ENCODE measurements around the gene NXNL1. TPM values are rescaled to one million over a fixed set of nuclear protein-coding genes. Genes with fewer than 3 reads are reported as not detected.

Gene NXNL1
- total RNA-seq, 4 donors from 2014 or later = not detected

GRCh38 chr19:17468302-17469091, 7.8 kb upstream of the NXNL1 start:
- peaks cover 28 to 57% (median 42%) of the 10 kb centered on the region in 4 donors for H3K4me1 ChIP-seq
- H3K36me3 ChIP-seq = peaks cover 0 to 3% (median 0%) of the 10 kb centered on the region in 4 donors
- 55% methylated on average over 20 of the region's 25 CpGs for WGBS
- H3K9me3 ChIP-seq = no peaks in the 10 kb centered on the region
- peak overlapping the region; percentile 63 to 94 (median 75) for H3K4me3 ChIP-seq
- intact Hi-C loops (cut with DNase I) = loop anchor here (5.0 kb wide), 1 partner anchor 121 kb away; no protein-coding TSS in a partner anchor
- peak overlapping the region; percentile 87 to 94 (median 92) for H3K27ac ChIP-seq (replicated peaks in 1 of 4)
- H3K27me3 ChIP-seq = no peaks in the 10 kb centered on the region
- no peak for DNase-seq (ENCODE audit: extremely low spot score)
- TF ChIP-seq POLR2AphosphoS5 (IDR thresholded peaks at IDR 0.05) (peak; percentile 54 to 72), EP300 (IDR thresholded peaks at IDR 0.05) (no peak)

DNA sequence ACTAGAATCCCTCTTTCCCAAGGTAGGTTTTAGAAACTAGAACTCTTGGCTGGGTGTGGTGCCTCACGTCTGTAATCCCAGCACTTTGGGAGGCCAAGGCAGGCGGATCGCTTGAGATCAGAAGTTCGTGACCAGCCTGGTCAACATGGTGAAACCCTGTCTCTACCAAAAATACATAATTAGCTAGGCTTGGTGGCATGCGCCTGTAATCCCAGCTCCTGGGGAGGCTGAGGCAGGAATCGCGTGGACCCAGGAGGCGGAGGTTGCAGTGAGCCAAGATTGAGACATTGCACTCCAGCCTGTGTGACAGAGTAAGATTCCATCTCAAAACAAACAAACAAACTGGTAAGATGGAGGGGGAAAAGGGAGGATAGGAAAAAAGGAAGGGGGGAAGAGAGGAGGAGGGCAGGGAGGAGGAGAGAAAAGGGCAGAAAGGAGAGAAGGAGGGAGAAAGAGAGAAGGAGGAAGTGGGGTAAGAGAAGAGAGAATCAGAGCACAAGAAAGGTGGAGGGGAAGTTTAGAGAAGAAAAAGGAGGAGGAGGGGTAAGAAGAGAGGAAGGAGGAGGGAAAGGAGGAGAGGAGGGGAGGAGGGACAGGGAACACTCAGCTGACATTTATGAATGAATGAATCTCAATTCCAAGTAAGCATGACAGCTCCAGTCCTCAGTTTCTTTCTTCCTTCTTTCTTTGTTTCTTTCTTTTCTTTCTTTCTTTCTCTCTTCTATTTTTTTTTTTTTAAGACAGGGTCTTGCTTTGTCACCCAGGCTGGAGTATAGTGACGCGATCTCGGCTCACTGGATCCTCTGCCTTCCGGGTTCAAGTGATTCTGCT, 7.0 kb upstream of the NXNL1 start:
- H3K27ac ChIP-seq (replicated peaks in 1 of 4) = peak overlapping the region; percentile 87 to 94 (median 92)
- DNase-seq (ENCODE audit: extremely low spot score) = no peak
- no peak overlapping the region for H3K4me3 ChIP-seq
- no peak for TF ChIP-seq POLR2AphosphoS5 (IDR thresholded peaks at IDR 0.05)
- no peak for TF ChIP-seq CTCF (IDR thresholded peaks at IDR 0.05)
- TF ChIP-seq EP300 (IDR thresholded peaks at IDR 0.05) = no peak
- TF ChIP-seq POLR2A (IDR thresholded peaks at IDR 0.05; ENCODE audit: low read depth) = no peak
- no peaks in the 10 kb centered on the region for H3K36me3 ChIP-seq
- peaks cover 28 to 49% (median 41%) of the 10 kb centered on the region in 4 donors for H3K4me1 ChIP-seq
- intact Hi-C loops (cut with DNase I) = loop anchor here (5.0 kb wide), 1 partner anchor 120 kb away; no protein-coding TSS in a partner anchor
- no peaks in the 10 kb centered on the region for H3K9me3 ChIP-seq
- peaks cover 0 to 1% (median 0%) of the 10 kb centered on the region in 4 donors for H3K27me3 ChIP-seq
- WGBS = 75% methylated on average over 12 of the region's 12 CpGs

- no peak overlapping the region for H3K27ac ChIP-seq (replicated peaks in 1 of 4)
- intact Hi-C loops (cut with DNase I) = loop anchor here (5.0 kb wide), 1 partner anchor 119 kb away; no protein-coding TSS in a partner anchor
- 42% methylated on average over 6 of the region's 6 CpGs for WGBS
These were observed 5.7 kb upstream of the NXNL1 start for GRCh38 chr19:17466487-17466850.

GRCh38 chr19:17458970-17459369, 1.8 kb downstream of the NXNL1 start:
- DNase-seq (ENCODE audit: extremely low spot score) = no peak
- intact Hi-C loops (cut with DNase I) = no loop called here
- Histone ChIP-seq H3K27me3 (peaks cover 0 to 86% (median 36%) of the 10 kb centered on the region in 4 donors), H3K36me3 (no peaks in the 10 kb centered on the region), H3K27ac (replicated peaks in 1 of 4) (no peak overlapping the region), H3K9me3 (no peaks in the 10 kb centered on the region), H3K4me3 (no peak overlapping the region), H3K4me1 (peaks cover 6 to 16% (median 11%) of the 10 kb centered on the region in 4 donors)
- 71% methylated on average over 3 of the region's 3 CpGs for WGBS
- TF ChIP-seq EP300 (IDR thresholded peaks at IDR 0.05) (no peak), POLR2AphosphoS5 (IDR thresholded peaks at IDR 0.05) (no peak), CTCF (IDR thresholded peaks at IDR 0.05) (no peak), POLR2A (IDR thresholded peaks at IDR 0.05; ENCODE audit: low read depth) (no peak)

More at GRCh38 chr19:17466487-17466850, 5.7 kb upstream of the NXNL1 start:
- Histone ChIP-seq H3K36me3 (no peaks in the 10 kb centered on the region), H3K4me1 (peaks cover 25 to 37% (median 34%) of the 10 kb centered on the region in 4 donors), H3K4me3 (no peak overlapping the region), H3K27me3 (peaks cover 0 to 14% (median 0%) of the 10 kb centered on the region in 4 donors), H3K9me3 (no peaks in the 10 kb centered on the region)
- no peak for TF ChIP-seq CTCF (IDR thresholded peaks at IDR 0.05)
- TF ChIP-seq EP300 (IDR thresholded peaks at IDR 0.05) = no peak
- TF ChIP-seq POLR2AphosphoS5 (IDR thresholded peaks at IDR 0.05) = no peak
- TF ChIP-seq POLR2A (IDR thresholded peaks at IDR 0.05; ENCODE audit: low read depth) = no peak
- DNase-seq (ENCODE audit: extremely low spot score) = no peak

DNA sequence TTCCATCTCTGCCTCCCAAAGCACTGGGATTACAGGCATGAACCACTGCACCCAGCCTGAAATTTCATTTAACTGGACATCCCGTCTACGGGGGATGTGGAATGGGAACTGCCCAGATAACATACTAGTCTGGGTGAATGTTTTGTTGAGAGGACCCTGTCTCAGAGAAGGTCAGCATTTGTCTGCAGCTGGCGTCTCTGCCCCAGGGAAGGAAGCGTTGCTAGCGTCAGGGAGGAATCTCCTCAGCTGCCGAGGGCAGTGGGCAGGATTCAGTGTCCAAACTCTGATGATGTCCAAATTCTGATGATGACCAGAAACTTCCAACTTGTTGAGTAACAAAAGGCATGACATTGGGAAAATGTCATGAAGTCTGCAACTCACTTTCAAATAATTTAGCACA, 3.1 kb downstream of the NXNL1 start:
- H3K36me3 ChIP-seq = no peaks in the 10 kb centered on the region
- H3K27ac ChIP-seq (replicated peaks in 1 of 4) = no peak overlapping the region
- no peak overlapping the region for H3K4me3 ChIP-seq
- intact Hi-C loops (cut with DNase I) = no loop called here
- H3K27me3 ChIP-seq = peaks cover 0 to 93% (median 36%) of the 10 kb centered on the region in 4 donors
- TF ChIP-seq CTCF (IDR thresholded peaks at IDR 0.05) (no peak), POLR2A (IDR thresholded peaks at IDR 0.05; ENCODE audit: low read depth) (no peak), EP300 (IDR thresholded peaks at IDR 0.05) (no peak), POLR2AphosphoS5 (IDR thresholded peaks at IDR 0.05) (no peak)
- peaks cover 6 to 23% (median 16%) of the 10 kb centered on the region in 4 donors for H3K4me1 ChIP-seq
- H3K9me3 ChIP-seq = no peaks in the 10 kb centered on the region
- WGBS = 25% methylated on average over 6 of the region's 6 CpGs
- no peak for DNase-seq (ENCODE audit: extremely low spot score)
